Caco-2 (cell line): ENCODE results near the gene SLC35F2. TPM values are rescaled to one million over a fixed set of nuclear protein-coding genes. Genes with fewer than 3 reads are reported as not detected.

ENCODE experiments used
- BruUV-seq: library from RNA; stranded (reverse); fragments of 400-500 nt; replicated peaks from 2 replicates; lab custom pipeline; 2021; lab: Mats Ljungman, UMichigan
- CTCF ChIA-PET: fragments of 300-600 bp; sonication (Branson Sonifier 250); formaldehyde crosslinking; loops from one replicate; lab custom pipeline; 2022; ENCODE audit warnings: antibody characterized with exemption; lab: Charles Lee
- POLR2A ChIA-PET: fragments of 300-600 bp; sonication (Branson Sonifier 250); formaldehyde crosslinking; loops from one replicate; lab custom pipeline; 2022; ENCODE audit warnings: antibody characterized with exemption; lab: Charles Lee
- DNase-seq, 2 experiments: peaks; one replicate each; pipeline versions ENCODE4 v3.0.0 to v3.0.0-alpha.2; 2020 to 2022
- H3K27me3 ChIP-seq: replicated peaks from 2 replicates; pipeline ENCODE4 v1.6.0; 2011; ENCODE audit warnings: low read length; ENCODE audit not compliant: control insufficient read depth, insufficient read depth
- H3K36me3 ChIP-seq: 2 replicates; pipeline ENCODE4 v1.5.1; 2011; ENCODE audit warnings: low read length; ENCODE audit not compliant: control insufficient read depth, insufficient read depth
- H3K4me1 ChIP-seq: fragments of 250-450 bp; sonication (Bioruptor Pico); 2 replicates; pipeline ENCODE4 v1.5.1; 2020; ENCODE audit warnings: mild to moderate bottlenecking
- H3K4me3 ChIP-seq: 2 replicates; pipeline ENCODE4 v1.5.1; 2011; ENCODE audit warnings: low read depth, mild to moderate bottlenecking, control low read depth, low read length
- H3K9me3 ChIP-seq: fragments of 250-450 bp; sonication (Bioruptor Pico); 2 replicates; pipeline ENCODE4 v1.5.1; 2020; ENCODE audit warnings: mild to moderate bottlenecking, moderate library complexity
- H3K27ac Mint-ChIP-seq: one replicate; pipeline ENCODE4 v1.8.0; 2022; ENCODE audit warnings: mixed read lengths; ENCODE audit not compliant: unreplicated experiment
- H3K27me3 Mint-ChIP-seq: one replicate; pipeline ENCODE4 v1.8.0; 2022; ENCODE audit warnings: mixed read lengths; ENCODE audit not compliant: insufficient read depth, unreplicated experiment
- H3K36me3 Mint-ChIP-seq: one replicate; pipeline ENCODE4 v1.8.0; 2022; ENCODE audit warnings: mild to moderate bottlenecking, mixed read lengths; ENCODE audit not compliant: insufficient read depth, unreplicated experiment
- H3K4me1 Mint-ChIP-seq: one replicate; pipeline ENCODE4 v1.8.0; 2022; ENCODE audit warnings: low read depth, mixed read lengths; ENCODE audit not compliant: unreplicated experiment
- H3K4me3 Mint-ChIP-seq: one replicate; pipeline ENCODE4 v1.8.0; 2022; ENCODE audit warnings: mild to moderate bottlenecking, moderate library complexity, mixed read lengths; ENCODE audit not compliant: unreplicated experiment
- H3K9me3 Mint-ChIP-seq: one replicate; pipeline ENCODE4 v1.8.0; 2022; ENCODE audit warnings: mixed read lengths; ENCODE audit not compliant: unreplicated experiment
- intact Hi-C: fragments of 100-400 bp; cut with micrococcal nuclease; formaldehyde crosslinking; loops from one replicate; pipeline ENCODE4 v1.10.0; 2022; ENCODE audit not compliant: unreplicated experiment
- total RNA-seq: library from RNA; stranded (reverse); gene quantifications from 2 replicates; pipeline ENCODE4 v1.2.3, GENCODE V29; 2022
- TF ChIP-seq, protein P1 (sequence below), 2 experiments: fragments of 200-600 bp in 1 of 2; IDR thresholded peaks; 1 replicate in 1 of 2; 2 replicates in 1 of 2; pipeline versions ENCODE4 v1.5.1 to v1.8.0; 2011 to 2022; ENCODE audit warnings: antibody characterized with exemption in 1 of 2, control low read depth in 1 of 2, inconsistent platforms in 1 of 2, low read depth in 1 of 2, low read length in 1 of 2, mild to moderate bottlenecking in 1 of 2, moderate library complexity in 1 of 2; ENCODE audit not compliant: insufficient read depth in 1 of 2, severe bottlenecking in 1 of 2, unreplicated experiment in 1 of 2

SLC35F2 gene
- total RNA-seq, 1 experiment from 2014 or later: 44.9 TPM

DNA sequence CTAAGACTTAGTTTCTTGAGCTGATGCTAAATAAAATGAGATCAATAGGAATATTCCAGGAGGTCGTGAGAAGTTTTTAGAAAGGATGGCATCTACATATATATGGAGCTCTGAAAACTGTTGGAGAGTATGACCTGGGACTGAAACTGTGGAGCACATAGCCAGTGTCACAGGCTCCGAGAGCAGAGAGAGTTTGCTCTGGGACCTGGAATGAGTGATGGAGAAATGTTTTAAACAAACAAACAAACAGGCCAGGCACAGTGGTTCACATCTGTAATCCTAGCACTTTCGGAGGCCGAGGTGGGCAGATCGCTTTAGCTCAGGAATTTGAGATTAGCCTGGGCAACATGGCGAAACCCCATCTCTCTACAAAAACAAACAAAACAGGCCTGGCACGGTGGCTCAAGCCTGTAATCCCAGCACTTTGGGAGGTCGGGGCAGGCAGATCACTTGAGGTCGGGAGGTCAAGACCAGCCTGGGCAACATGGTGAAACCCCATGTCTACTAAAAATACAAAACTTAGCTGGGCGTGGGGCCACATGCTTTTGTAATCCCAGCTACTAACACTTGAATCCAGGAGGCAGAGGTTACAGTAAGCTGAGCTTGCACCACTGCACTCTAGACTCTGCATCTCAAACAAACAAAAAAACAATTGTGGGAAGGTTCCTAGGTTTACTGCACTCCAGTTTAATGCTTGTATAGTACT, 67.1 kb downstream of the SLC35F2 start:
- Mint-ChIP-seq H3K36me3 (peaks cover 41% of the 10 kb centered on the region), H3K27ac (no peak overlapping the region), H3K4me3 (no peak overlapping the region), H3K4me1 (no peaks in the 10 kb centered on the region), H3K27me3 (no peaks in the 10 kb centered on the region), H3K9me3 (peaks cover 10% of the 10 kb centered on the region)
- Histone ChIP-seq H3K4me1 (no peaks in the 10 kb centered on the region), H3K36me3 (no peaks in the 10 kb centered on the region; the same call in 1 of the 2 replicates), H3K4me3 (no peak overlapping the region), H3K27me3 (no peaks in the 10 kb centered on the region), H3K9me3 (peaks cover 6% of the 10 kb centered on the region; the same call in 1 of the 2 replicates)
- intact Hi-C loops: no loop called here
- ChIA-PET CTCF (interaction anchor here (0.6 kb wide), 1 partner anchor 15 kb away, joined by 3 read pairs; no protein-coding TSS in a partner anchor), POLR2A (no interaction called here)
- TSS peak; percentile 56 for BruUV-seq
- TF ChIP-seq, protein P1, sequence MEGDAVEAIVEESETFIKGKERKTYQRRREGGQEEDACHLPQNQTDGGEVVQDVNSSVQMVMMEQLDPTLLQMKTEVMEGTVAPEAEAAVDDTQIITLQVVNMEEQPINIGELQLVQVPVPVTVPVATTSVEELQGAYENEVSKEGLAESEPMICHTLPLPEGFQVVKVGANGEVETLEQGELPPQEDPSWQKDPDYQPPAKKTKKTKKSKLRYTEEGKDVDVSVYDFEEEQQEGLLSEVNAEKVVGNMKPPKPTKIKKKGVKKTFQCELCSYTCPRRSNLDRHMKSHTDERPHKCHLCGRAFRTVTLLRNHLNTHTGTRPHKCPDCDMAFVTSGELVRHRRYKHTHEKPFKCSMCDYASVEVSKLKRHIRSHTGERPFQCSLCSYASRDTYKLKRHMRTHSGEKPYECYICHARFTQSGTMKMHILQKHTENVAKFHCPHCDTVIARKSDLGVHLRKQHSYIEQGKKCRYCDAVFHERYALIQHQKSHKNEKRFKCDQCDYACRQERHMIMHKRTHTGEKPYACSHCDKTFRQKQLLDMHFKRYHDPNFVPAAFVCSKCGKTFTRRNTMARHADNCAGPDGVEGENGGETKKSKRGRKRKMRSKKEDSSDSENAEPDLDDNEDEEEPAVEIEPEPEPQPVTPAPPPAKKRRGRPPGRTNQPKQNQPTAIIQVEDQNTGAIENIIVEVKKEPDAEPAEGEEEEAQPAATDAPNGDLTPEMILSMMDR (IDR thresholded peaks at IDR 0.05; ENCODE audit: insufficient read depth in 1 of 2, low read depth in 1 of 2, low read length in 1 of 2, severe bottlenecking in 1 of 2, unreplicated experiment in 1 of 2): no peak
- no peak for DNase-seq

DNA sequence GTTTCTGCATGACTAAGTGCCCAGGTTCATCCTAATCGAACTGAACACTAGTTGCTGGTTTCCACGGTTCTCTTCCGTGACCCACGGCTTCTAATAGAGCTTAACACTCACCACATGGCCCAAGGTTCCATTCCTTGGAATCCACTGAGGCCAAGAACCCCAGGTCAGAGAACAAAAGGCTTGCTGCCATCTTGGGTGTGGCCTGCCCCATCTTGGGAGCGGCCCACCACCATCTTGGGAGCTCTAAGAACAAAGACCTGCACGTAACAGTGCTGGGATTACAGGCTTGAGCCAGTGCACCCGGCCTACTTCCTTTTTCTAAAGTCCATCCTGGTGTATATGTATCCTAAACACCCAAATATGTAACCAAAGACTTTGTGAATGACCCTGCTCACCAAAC, 68.8 kb downstream of the SLC35F2 start:
- peaks cover 2% of the 10 kb centered on the region; the same call in 1 of the 2 replicates for H3K9me3 ChIP-seq
- H3K27me3 ChIP-seq: no peaks in the 10 kb centered on the region
- TF ChIP-seq, protein P1 (IDR thresholded peaks at IDR 0.05; ENCODE audit: insufficient read depth in 1 of 2, low read depth in 1 of 2, low read length in 1 of 2, severe bottlenecking in 1 of 2, unreplicated experiment in 1 of 2): no peak
- no peak overlapping the region for H3K4me3 ChIP-seq
- Mint-ChIP-seq H3K27ac (no peak overlapping the region), H3K36me3 (peaks cover 29% of the 10 kb centered on the region), H3K4me3 (no peak overlapping the region), H3K4me1 (no peaks in the 10 kb centered on the region), H3K27me3 (no peaks in the 10 kb centered on the region), H3K9me3 (peaks cover 4% of the 10 kb centered on the region)
- intact Hi-C loops: no loop called here
- H3K4me1 ChIP-seq: no peaks in the 10 kb centered on the region
- DNase-seq: no peak
- BruUV-seq: no TSS peak
- POLR2A ChIA-PET: no interaction called here
- CTCF ChIA-PET: interaction anchor here (0.6 kb wide), 1 partner anchor 49 kb away, joined by 4 read pairs; no protein-coding TSS in a partner anchor
- no peaks in the 10 kb centered on the region; the same call in 1 of the 2 replicates for H3K36me3 ChIP-seq

DNA sequence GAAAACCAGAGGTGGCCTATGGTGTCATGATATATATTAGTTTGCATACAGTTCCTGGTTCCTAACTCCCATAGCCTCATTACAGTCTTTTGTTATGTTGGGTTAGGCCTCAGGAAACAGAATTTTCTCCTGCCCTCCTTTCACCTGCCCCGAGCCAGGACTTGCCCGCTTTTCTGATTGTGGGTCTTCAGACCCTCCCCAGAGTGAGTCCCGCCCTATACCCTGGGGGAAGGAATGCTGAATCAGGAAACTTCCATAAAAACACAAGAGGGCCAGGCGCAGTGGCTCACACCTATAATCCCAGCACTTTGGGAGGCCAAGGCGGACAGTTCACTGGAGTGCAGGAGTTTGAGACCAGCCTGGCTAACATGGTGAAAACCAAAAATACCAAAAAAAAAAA, 70.9 kb downstream of the SLC35F2 start:
- Mint-ChIP-seq H3K9me3 (no peaks in the 10 kb centered on the region), H3K4me3 (no peak overlapping the region), H3K27me3 (no peaks in the 10 kb centered on the region), H3K27ac (no peak overlapping the region), H3K4me1 (no peaks in the 10 kb centered on the region), H3K36me3 (peaks cover 23% of the 10 kb centered on the region)
- no peaks in the 10 kb centered on the region; the same call in 1 of the 2 replicates for H3K36me3 ChIP-seq
- POLR2A ChIA-PET: no interaction called here
- CTCF ChIA-PET: no interaction called here
- no peak overlapping the region for H3K4me3 ChIP-seq
- no peak for DNase-seq
- H3K27me3 ChIP-seq: no peaks in the 10 kb centered on the region
- H3K9me3 ChIP-seq: no peaks in the 10 kb centered on the region
- intact Hi-C loops: no loop called here
- no peaks in the 10 kb centered on the region for H3K4me1 ChIP-seq
- no TSS peak for BruUV-seq
- TF ChIP-seq, protein P1 (IDR thresholded peaks at IDR 0.05; ENCODE audit: insufficient read depth in 1 of 2, low read depth in 1 of 2, low read length in 1 of 2, severe bottlenecking in 1 of 2, unreplicated experiment in 1 of 2): no peak
